ENCODE measurements around the gene ELFN1.

DNA sequence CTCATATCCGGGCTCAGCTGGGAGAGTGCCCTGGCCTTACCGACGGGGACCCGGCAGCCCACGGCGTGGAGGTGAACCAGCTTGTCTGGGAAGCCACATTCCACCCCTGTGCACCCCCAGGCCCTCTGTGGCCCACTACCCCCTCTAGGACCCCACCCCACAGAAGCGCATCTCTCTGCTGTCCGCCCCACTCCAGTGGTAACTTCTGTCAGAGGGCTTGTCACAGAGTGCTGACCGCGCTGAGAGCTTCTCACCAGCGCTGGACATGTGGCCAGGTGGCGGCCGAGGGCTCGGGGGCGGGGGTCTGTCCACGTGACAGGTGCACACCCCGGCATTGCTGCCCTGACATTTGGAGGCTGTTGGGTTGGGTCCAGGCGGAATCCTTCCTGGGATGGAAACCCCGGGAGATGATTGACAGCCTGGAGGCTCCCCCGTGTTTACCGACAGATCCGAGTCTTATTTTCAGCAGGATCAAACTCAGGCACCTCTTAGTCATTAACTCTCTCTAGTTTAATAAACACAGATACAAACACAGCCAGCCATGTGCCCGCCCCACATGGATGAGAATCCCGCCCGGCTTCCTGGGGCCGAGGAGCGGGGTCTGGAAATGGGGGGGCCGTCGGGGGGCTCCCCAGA, 5.1 kb downstream of the ELFN1 start:
- TF ChIP-seq, protein P1, sequence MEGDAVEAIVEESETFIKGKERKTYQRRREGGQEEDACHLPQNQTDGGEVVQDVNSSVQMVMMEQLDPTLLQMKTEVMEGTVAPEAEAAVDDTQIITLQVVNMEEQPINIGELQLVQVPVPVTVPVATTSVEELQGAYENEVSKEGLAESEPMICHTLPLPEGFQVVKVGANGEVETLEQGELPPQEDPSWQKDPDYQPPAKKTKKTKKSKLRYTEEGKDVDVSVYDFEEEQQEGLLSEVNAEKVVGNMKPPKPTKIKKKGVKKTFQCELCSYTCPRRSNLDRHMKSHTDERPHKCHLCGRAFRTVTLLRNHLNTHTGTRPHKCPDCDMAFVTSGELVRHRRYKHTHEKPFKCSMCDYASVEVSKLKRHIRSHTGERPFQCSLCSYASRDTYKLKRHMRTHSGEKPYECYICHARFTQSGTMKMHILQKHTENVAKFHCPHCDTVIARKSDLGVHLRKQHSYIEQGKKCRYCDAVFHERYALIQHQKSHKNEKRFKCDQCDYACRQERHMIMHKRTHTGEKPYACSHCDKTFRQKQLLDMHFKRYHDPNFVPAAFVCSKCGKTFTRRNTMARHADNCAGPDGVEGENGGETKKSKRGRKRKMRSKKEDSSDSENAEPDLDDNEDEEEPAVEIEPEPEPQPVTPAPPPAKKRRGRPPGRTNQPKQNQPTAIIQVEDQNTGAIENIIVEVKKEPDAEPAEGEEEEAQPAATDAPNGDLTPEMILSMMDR (IDR thresholded peaks at IDR 0.05) = no peak
- no peak for TF ChIP-seq POLR2A (IDR thresholded peaks at IDR 0.05)
- no peak for TF ChIP-seq EP300 (IDR thresholded peaks at IDR 0.05)
